Loucy (cell line): Measurements from ENCODE around the gene NUDT2.

Experiments used
- H2AFZ ChIP-seq: fragments of 200-600 bp; sonication (generic); 2 replicates; pipeline ENCODE4 v1.6.0; 2016; ENCODE audit warnings: antibody characterized with exemption, mild to moderate bottlenecking, low read length, moderate library complexity
- H3F3A ChIP-seq: fragments of 200-600 bp; 2 replicates; pipeline ENCODE4 v1.6.0; 2016; ENCODE audit warnings: antibody characterized with exemption, low read depth, mild to moderate bottlenecking
- H3K27me3 ChIP-seq: fragments of 200-600 bp; sonication (generic); 2 replicates; pipeline ENCODE4 v1.6.1; 2014; ENCODE audit warnings: low read length, mild to moderate bottlenecking; ENCODE audit not compliant: insufficient read depth, poor library complexity, severe bottlenecking
- H3K36me3 ChIP-seq: fragments of 200-600 bp; sonication (generic); 2 replicates; pipeline ENCODE4 v1.6.1; 2016; ENCODE audit warnings: low read length; ENCODE audit not compliant: insufficient read depth
- H3K4me1 ChIP-seq: fragments of 200-600 bp; sonication (generic); 2 replicates; pipeline ENCODE4 v1.5.1; 2014; ENCODE audit warnings: low read length, mild to moderate bottlenecking; ENCODE audit not compliant: insufficient read depth, poor library complexity, severe bottlenecking
- H3K4me2 ChIP-seq: fragments of 200-600 bp; sonication (generic); 2 replicates; pipeline ENCODE4 v1.6.0; 2014; ENCODE audit warnings: antibody characterized with exemption, low read length, low read depth, mild to moderate bottlenecking; ENCODE audit not compliant: poor library complexity, severe bottlenecking
- H3K4me3 ChIP-seq: fragments of 200-600 bp; sonication (generic); 2 replicates; pipeline ENCODE4 v1.5.1; 2014; ENCODE audit warnings: low read length, mild to moderate bottlenecking, mixed read lengths; ENCODE audit not compliant: poor library complexity, severe bottlenecking
- H3K79me2 ChIP-seq: fragments of 200-600 bp; sonication (generic); 2 replicates; pipeline ENCODE4 v1.6.1; 2014; ENCODE audit warnings: low read length; ENCODE audit not compliant: insufficient read depth
- H3K9ac ChIP-seq: fragments of 200-600 bp; sonication (generic); 2 replicates; pipeline ENCODE4 v1.6.0; 2014; ENCODE audit warnings: mild to moderate bottlenecking, low read depth, low read length, moderate library complexity; ENCODE audit not compliant: poor library complexity, severe bottlenecking
- H3K9me2 ChIP-seq: fragments of 200-600 bp; sonication (generic); replicated peaks from 2 replicates; pipeline ENCODE4 v1.6.1; 2016; ENCODE audit warnings: low read depth, low read length, mixed read lengths
- H3K9me3 ChIP-seq: fragments of 200-600 bp; sonication (generic); 2 replicates; pipeline ENCODE4 v1.6.1; 2014; ENCODE audit warnings: mild to moderate bottlenecking, antibody characterized with exemption, low read length, low read depth; ENCODE audit not compliant: insufficient read depth
- H4K20me1 ChIP-seq: fragments of 200-600 bp; sonication (generic); 2 replicates; pipeline ENCODE4 v1.6.0; 2014; ENCODE audit warnings: antibody characterized with exemption, low read length, mild to moderate bottlenecking; ENCODE audit not compliant: insufficient read depth, poor library complexity, severe bottlenecking
- CTCF ChIP-seq: fragments of 200-600 bp; sonication (generic); conservative IDR thresholded peaks from 2 replicates; pipeline ENCODE4 v1.5.1; 2014; ENCODE audit warnings: mild to moderate bottlenecking, antibody characterized with exemption, low read length
- EZH2phosphoT487 ChIP-seq: fragments of 200-600 bp; IDR thresholded peaks from 2 replicates; pipeline ENCODE4 v1.6.1; 2018; ENCODE audit warnings: antibody characterized with exemption, mild to moderate bottlenecking, moderate library complexity, borderline replicate concordance

NUDT2 gene

GRCh38 chr9:34310215-34310614 lies 19.2 kb upstream of the NUDT2 start:
- Histone ChIP-seq H3F3A (no peaks in the 10 kb centered on the region), H3K79me2 (no peaks in the 10 kb centered on the region), H3K36me3 (no peaks in the 10 kb centered on the region), H3K4me1 (no peaks in the 10 kb centered on the region), H3K9me3 (no peaks in the 10 kb centered on the region), H3K9ac (no peak overlapping the region), H3K9me2 (no peaks in the 10 kb centered on the region), H3K4me2 (no peak overlapping the region), H3K4me3 (no peak overlapping the region), H2AFZ (no peak overlapping the region), H4K20me1 (no peaks in the 10 kb centered on the region), H3K27me3 (no peaks in the 10 kb centered on the region)
- no peak for TF ChIP-seq EZH2phosphoT487
- TF ChIP-seq CTCF: no peak

DNA sequence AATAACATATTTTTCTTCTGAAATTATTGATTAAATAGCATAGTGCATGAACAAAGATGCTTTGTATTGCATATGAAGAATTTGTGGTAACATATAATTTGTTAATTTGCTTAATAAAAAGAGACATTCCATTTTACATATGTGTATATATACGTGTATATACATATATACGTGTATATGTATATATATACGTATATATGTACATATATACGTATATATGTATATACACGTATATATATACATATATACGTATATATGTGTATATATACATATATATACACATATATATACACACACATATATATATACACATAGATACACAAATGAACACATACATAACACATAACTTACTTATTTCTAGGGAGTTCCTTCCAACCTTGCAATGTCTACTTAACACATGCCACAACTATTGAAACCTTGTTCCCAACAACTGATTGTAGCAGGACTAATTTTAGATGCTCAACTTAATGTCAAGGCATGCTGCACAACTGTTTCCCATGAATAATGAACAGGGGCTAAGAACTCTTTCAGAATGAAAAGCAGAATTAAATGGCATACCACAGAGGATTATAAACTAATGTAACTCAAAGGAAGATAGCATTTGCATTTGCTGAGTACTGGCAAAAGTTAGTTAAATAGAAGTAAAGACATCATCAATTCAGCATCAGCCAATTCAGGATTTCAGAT lies 17.7 kb upstream of the NUDT2 start:
- Histone ChIP-seq H4K20me1 (no peaks in the 10 kb centered on the region), H3K79me2 (no peaks in the 10 kb centered on the region), H3K9me2 (no peaks in the 10 kb centered on the region), H3K9ac (no peak overlapping the region), H3K27me3 (no peaks in the 10 kb centered on the region), H3K4me2 (no peak overlapping the region), H3K9me3 (no peaks in the 10 kb centered on the region), H3K4me3 (no peak overlapping the region), H3K4me1 (no peaks in the 10 kb centered on the region), H3F3A (no peaks in the 10 kb centered on the region), H2AFZ (no peak overlapping the region), H3K36me3 (no peaks in the 10 kb centered on the region)
- TF ChIP-seq CTCF (no peak), EZH2phosphoT487 (no peak)

DNA sequence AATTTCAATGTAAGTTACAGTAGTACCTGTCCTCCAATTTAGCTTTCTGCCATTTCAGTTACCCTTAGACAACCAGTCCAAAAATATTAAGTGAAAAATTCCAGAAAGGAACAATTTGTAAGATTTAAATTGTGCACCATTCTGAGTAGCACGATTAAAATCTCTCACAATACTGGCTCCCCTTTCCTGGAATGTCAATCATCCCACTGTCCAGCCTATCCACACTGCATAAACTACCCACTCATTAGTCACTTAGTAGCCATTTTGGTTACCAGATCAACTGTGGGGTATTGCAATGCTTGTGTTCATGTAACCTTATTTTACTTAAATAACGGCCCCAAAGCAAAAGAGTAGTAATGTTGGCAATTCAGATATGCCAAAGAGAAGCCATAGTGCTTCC lies 11.9 kb upstream of the NUDT2 start:
- H3K27me3 ChIP-seq: no peaks in the 10 kb centered on the region
- H3K4me2 ChIP-seq: no peak overlapping the region
- no peaks in the 10 kb centered on the region for H3F3A ChIP-seq
- no peak overlapping the region for H3K9ac ChIP-seq
- H2AFZ ChIP-seq: no peak overlapping the region
- no peaks in the 10 kb centered on the region for H3K79me2 ChIP-seq
- no peaks in the 10 kb centered on the region for H4K20me1 ChIP-seq
- H3K9me2 ChIP-seq: no peaks in the 10 kb centered on the region
- H3K9me3 ChIP-seq: no peaks in the 10 kb centered on the region
- no peaks in the 10 kb centered on the region for H3K36me3 ChIP-seq
- H3K4me1 ChIP-seq: no peaks in the 10 kb centered on the region
- no peak overlapping the region for H3K4me3 ChIP-seq
- no peak for TF ChIP-seq EZH2phosphoT487
- TF ChIP-seq CTCF: no peak
